GM12878 (cell line): ENCODE data around the gene CYP46A1. TPM values are rescaled to one million over a fixed set of nuclear protein-coding genes. Genes with fewer than 3 reads are reported as not detected.

Source experiments
- ATAC-seq: fragments of 200-7000 bp; cut with Tn5 transposase; 3 replicates; pipeline ENCODE4 v1.9.1; 2020; ENCODE audit warnings: mild to moderate bottlenecking, moderate library complexity
- BruUV-seq: library from RNA; stranded (reverse); fragments of 400-500 nt; replicated peaks from 2 replicates; lab custom pipeline; 2021; lab: Mats Ljungman, UMichigan
- CTCF ChIA-PET: fragments of 300-600 bp; sonication (Branson Sonifier 250); formaldehyde crosslinking; extraction: SDS; loops from one replicate; lab custom pipeline; 2021; ENCODE audit warnings: inconsistent platforms; lab: Yijun Ruan, JAX
- POLR2A ChIA-PET: fragments of 350-600 bp; formaldehyde crosslinking; extraction: SDS; loops from one replicate; lab custom pipeline; 2021; ENCODE audit warnings: inconsistent platforms; lab: Charles Lee
- RAD21 ChIA-PET: fragments of 300-600 bp; sonication (Branson Sonifier 250); formaldehyde crosslinking; loops from one replicate; lab custom pipeline; 2023; ENCODE audit warnings: antibody characterized with exemption; ENCODE audit not compliant: unreplicated experiment; lab: Charles Lee
- SMC1A ChIA-PET: fragments of 300-600 bp; sonication (Branson Sonifier 250); formaldehyde crosslinking; loops from one replicate; lab custom pipeline; 2023; ENCODE audit not compliant: unreplicated experiment, uncharacterized antibody; lab: Charles Lee
- DNase-seq: peaks from one replicate; pipeline ENCODE4 v3.0.0-alpha.2; 2011; ENCODE audit warnings: low read depth, low spot score
- FAIRE-seq: peaks from 3 replicates; lab custom pipeline; 2011; peaks lifted over from hg19 to GRCh38; lab: Jason Lieb, UNC
- H2AFZ ChIP-seq: 2 replicates; pipeline ENCODE4 v1.6.0; 2011; ENCODE audit warnings: low read depth, low read length, control low read depth; ENCODE audit not compliant: control insufficient read depth
- H3K27ac ChIP-seq: 2 replicates; pipeline ENCODE4 v1.5.1; 2011; ENCODE audit warnings: control low read depth; ENCODE audit not compliant: control insufficient read depth, insufficient read depth
- H3K27me3 ChIP-seq, 2 experiments: replicated peaks in 1 of 2; 2 replicates each; pipeline versions ENCODE4 v1.6.0 to v1.6.1; 2011; ENCODE audit warnings: low read length in 1 of 2; ENCODE audit not compliant: control insufficient read depth in 2 of 2, insufficient read depth in 2 of 2
- H3K36me3 ChIP-seq, 2 experiments: 2 replicates each; pipeline ENCODE4 v1.5.1; 2011; ENCODE audit warnings: low read length in 1 of 2; ENCODE audit not compliant: control insufficient read depth in 2 of 2, insufficient read depth in 2 of 2
- H3K4me1 ChIP-seq: 2 replicates; pipeline ENCODE4 v1.6.1; 2011; ENCODE audit warnings: mild to moderate bottlenecking, low read length, moderate library complexity, mixed read lengths; ENCODE audit not compliant: control insufficient read depth, insufficient read depth
- H3K4me2 ChIP-seq: 2 replicates; pipeline ENCODE4 v1.6.0; 2011; ENCODE audit warnings: control low read depth; ENCODE audit not compliant: control insufficient read depth, insufficient read depth
- H3K4me3 ChIP-seq: fragments of 200-600 bp; sonication (generic); 2 replicates; pipeline ENCODE4 v1.5.1; 2016
- H3K79me2 ChIP-seq: 2 replicates; pipeline ENCODE4 v1.6.0; 2011; ENCODE audit warnings: low read length; ENCODE audit not compliant: control insufficient read depth, insufficient read depth
- H3K9ac ChIP-seq: 2 replicates; pipeline ENCODE4 v1.8.0; 2011; ENCODE audit warnings: low read length, control low read depth, mixed read lengths; ENCODE audit not compliant: control insufficient read depth, insufficient read depth
- H3K9me3 ChIP-seq: replicated peaks from 3 replicates; pipeline ENCODE4 v1.5.1; 2011; ENCODE audit warnings: mild to moderate bottlenecking, low read length; ENCODE audit not compliant: control insufficient read depth, insufficient read depth
- H4K20me1 ChIP-seq: 2 replicates; pipeline ENCODE4 v1.6.0; 2011; ENCODE audit not compliant: control insufficient read depth, insufficient read depth
- ATF3 ChIP-seq: IDR thresholded peaks from 2 replicates; pipeline ENCODE4 v1.6.1; 2011; ENCODE audit warnings: low read depth, mild to moderate bottlenecking, low read length, moderate library complexity, borderline replicate concordance; ENCODE audit errors: extremely low read depth
- CBFB ChIP-seq: IDR thresholded peaks from 2 replicates; pipeline ENCODE4 v1.6.1; 2016; ENCODE audit warnings: antibody characterized with exemption, low read depth
- DPF2 ChIP-seq: fragments of 450-650 bp; IDR thresholded peaks from 2 replicates; pipeline ENCODE4 v1.6.1; 2017; ENCODE audit warnings: mild to moderate bottlenecking
- EP300 ChIP-seq, 2 experiments: fragments of 150-350 bp in 1 of 2; IDR thresholded peaks; 2 replicates each; pipeline ENCODE4 v1.6.1; 2011 to 2012; ENCODE audit warnings: low read depth in 2 of 2, low read length in 2 of 2, borderline replicate concordance in 1 of 2, improper control_type of control experiment in 1 of 2, inconsistent platforms in 1 of 2; ENCODE audit not compliant: control insufficient read depth in 1 of 2
- KLF5 ChIP-seq: fragments of 450-650 bp; IDR thresholded peaks from 2 replicates; pipeline ENCODE4 v1.6.1; 2014; ENCODE audit warnings: mild to moderate bottlenecking; ENCODE audit not compliant: partially characterized antibody
- SIX5 ChIP-seq: IDR thresholded peaks from 2 replicates; pipeline ENCODE4 v1.6.1; 2011; ENCODE audit warnings: mild to moderate bottlenecking, low read depth, low read length, moderate library complexity; ENCODE audit not compliant: severe bottlenecking
- SMC3 ChIP-seq: IDR thresholded peaks from 2 replicates; pipeline ENCODE4 v1.6.1; 2011; ENCODE audit warnings: low read length, improper control_type of control experiment, borderline replicate concordance
- USF2 ChIP-seq: IDR thresholded peaks from 2 replicates; pipeline ENCODE4 v1.6.1; 2011; ENCODE audit warnings: low read depth, low read length, improper control_type of control experiment, borderline replicate concordance
- WGBS: methylation state at CpG from one replicate; pipeline ENCODE4 v1.1.6; 2016; ENCODE audit warnings: low lambda C conversion rate; ENCODE audit not compliant: insufficient replicate concordance, insufficient coverage; ENCODE audit errors: missing lambda C conversion rate; 5-methylcytosine and 5-hydroxymethylcytosine counted together
- in situ Hi-C: fragments of 300-500 bp; cut with MboI; formaldehyde crosslinking; loops from 9 replicates; pipeline ENCODE4 v1.14.3; 2018; ENCODE audit warnings: mixed read lengths
- intact Hi-C: fragments of 100-400 bp; cut with micrococcal nuclease; formaldehyde crosslinking; loops from one replicate; pipeline ENCODE4 v1.14.2; 2022; ENCODE audit not compliant: unreplicated experiment
- polyA plus RNA-seq, 11 experiments: library from polyadenylated mRNA; depleted of rRNA in 4 of 11; unstranded in 6 of 11; stranded (reverse) in 5 of 11; fragments of >200 nt; fragmentation: Nextera tagmentation in 4 of 11; fragmentation: Illumina TruSeq in 1 of 11; extraction: Ambion mirVana in 4 of 11; extraction: Trizol in 1 of 11; gene quantifications; 1 replicate in 1 of 11; 2 replicates in 10 of 11; pipeline versions ENCODE4 v1.2.1 to v1.2.3, GENCODE V29; 2011 to 2016; ENCODE audit warnings: inconsistent platforms in 2 of 11, missing spikeins in 2 of 11, low read depth in 1 of 11
- total RNA-seq, 4 experiments: library from RNA; depleted of rRNA in 3 of 4; stranded (reverse); fragments of >200 nt in 3 of 4; fragmentation: Illumina TruSeq in 1 of 4; extraction: Trizol in 1 of 4; gene quantifications; 2 replicates each; pipeline versions ENCODE4 v1.2.1 to v1.2.3, GENCODE V29; 2013 to 2021
- TF ChIP-seq, protein P1 (sequence below): fragments of 450-650 bp; formaldehyde crosslinking; IDR thresholded peaks from 2 replicates; pipeline ENCODE4 v1.4.0; 2022; ENCODE audit warnings: mild to moderate bottlenecking, moderate library complexity

The CYP46A1 gene
- total and polyA plus RNA-seq, 10 of the 15 experiments (the other 5 are each of a cell fraction or from before 2014, with no cell fraction given), result 0.04 to 0.11 TPM; not detected in 8

DNA sequence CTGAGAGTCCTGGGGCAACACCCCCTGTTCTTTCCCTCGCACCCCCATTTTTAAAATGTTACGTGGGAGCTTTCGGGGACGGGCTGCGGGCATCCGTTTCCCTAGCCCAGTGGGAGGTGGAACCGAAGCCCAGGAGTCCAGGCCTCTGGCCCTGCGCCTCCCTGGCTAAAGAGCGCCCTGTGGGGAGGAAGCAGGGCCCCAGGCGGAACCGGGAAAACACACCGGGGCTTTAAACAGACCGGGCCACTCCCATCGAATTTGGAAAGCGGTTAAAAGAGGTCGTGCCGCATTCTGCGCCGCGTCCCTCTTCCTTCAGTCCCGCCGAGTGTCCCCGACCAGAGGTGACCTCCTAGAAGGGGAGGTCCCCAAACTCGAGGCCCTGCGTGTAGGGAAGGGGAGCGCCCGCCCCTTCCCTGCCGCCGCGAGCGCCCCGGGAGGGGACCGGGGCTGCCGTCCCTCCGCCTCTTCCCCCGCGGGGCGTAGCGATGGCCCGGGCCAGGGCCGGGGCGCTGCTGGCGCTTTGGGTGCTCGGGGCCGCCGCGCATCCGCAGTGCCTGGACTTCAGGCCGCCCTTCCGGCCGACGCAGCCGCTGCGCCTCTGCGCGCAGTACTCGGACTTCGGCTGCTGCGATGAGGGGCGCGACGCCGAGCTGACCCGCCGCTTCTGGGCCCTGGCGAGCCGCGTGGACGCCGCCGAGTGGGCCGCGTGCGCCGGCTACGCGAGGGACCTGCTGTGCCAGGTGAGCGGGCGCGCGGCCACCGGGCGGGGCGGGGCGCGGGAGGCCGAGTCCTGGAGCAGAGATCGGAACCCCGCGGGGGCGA is 39.2 kb upstream of the CYP46A1 start, which contains the start of gene HHIPL1:
Gene HHIPL1 (plus strand): TSS at position 407 of the 822 bp plus-strand sequence. CDS start 79 bp downstream, at position 486.
- H3K4me1 ChIP-seq, result no peaks in the 10 kb centered on the region
- in situ Hi-C loops, result no loop called here
- TF ChIP-seq SIX5, result no peak
- no peak for TF ChIP-seq USF2
- TF ChIP-seq, protein P1, sequence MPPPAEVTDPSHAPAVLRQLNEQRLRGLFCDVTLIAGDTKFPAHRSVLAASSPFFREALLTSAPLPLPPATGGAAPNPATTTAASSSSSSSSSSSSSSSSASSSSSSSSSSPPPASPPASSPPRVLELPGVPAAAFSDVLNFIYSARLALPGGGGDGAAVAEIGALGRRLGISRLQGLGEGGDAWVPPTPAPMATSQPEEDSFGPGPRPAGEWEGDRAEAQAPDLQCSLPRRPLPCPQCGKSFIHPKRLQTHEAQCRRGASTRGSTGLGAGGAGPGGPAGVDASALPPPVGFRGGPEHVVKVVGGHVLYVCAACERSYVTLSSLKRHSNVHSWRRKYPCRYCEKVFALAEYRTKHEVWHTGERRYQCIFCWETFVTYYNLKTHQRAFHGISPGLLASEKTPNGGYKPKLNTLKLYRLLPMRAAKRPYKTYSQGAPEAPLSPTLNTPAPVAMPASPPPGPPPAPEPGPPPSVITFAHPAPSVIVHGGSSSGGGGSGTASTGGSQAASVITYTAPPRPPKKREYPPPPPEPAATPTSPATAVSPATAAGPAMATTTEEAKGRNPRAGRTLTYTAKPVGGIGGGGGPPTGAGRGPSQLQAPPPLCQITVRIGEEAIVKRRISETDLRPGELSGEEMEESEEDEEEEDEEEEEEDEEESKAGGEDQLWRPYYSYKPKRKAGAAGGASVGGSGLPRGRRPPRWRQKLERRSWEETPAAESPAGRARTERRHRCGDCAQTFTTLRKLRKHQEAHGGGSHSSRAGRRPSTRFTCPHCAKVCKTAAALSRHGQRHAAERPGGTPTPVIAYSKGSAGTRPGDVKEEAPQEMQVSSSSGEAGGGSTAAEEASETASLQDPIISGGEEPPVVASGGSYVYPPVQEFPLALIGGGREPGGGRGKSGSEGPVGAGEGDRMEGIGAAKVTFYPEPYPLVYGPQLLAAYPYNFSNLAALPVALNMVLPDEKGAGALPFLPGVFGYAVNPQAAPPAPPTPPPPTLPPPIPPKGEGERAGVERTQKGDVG (CRISPR knock-in tag), result no peak
- TF ChIP-seq ATF3, result no peak
- TF ChIP-seq SMC3, result no peak
- TF ChIP-seq EP300 (IDR thresholded peaks at IDR 0.05; ENCODE audit: borderline replicate concordance in 1 of 2, control insufficient read depth in 1 of 2, low read depth in 2 of 2, low read length in 2 of 2), result no peak
- no peak for TF ChIP-seq DPF2
- TF ChIP-seq CBFB, result no peak
- no peak for TF ChIP-seq KLF5
- TF ChIP-seq, all 136 proteins: peak for 0
- no peaks in the 10 kb centered on the region; the same call in 2 of the 3 replicates for H3K9me3 ChIP-seq
- no peak within 1 kb of the TSS for H3K9ac ChIP-seq
- SMC1A ChIA-PET, result no interaction called here
- no peaks in the 10 kb centered on the region for H3K79me2 ChIP-seq
- intact Hi-C loops, result no loop called here
- CTCF ChIA-PET, result no interaction called here
- no peak within 1 kb of the TSS for H3K4me2 ChIP-seq
- BruUV-seq, result no TSS peak
- no peak within 1 kb of the TSS for H2AFZ ChIP-seq
- H3K36me3 ChIP-seq, result no peaks in the 10 kb centered on the region
- RAD21 ChIA-PET, result no interaction called here
- FAIRE-seq (no peak), ATAC-seq (no peak), DNase-seq (no peak)
- H3K4me3 ChIP-seq, result no peak within 1 kb of the TSS
- H4K20me1 ChIP-seq, result no peaks in the 10 kb centered on the region
- POLR2A ChIA-PET, result no interaction called here
- 47% methylated on average over 38 of the region's 91 CpGs for WGBS
- no peak within 1 kb of the TSS for H3K27ac ChIP-seq
- H3K27me3 ChIP-seq, result no peaks in the 10 kb centered on the region; a peak in 2 of 4 replicates
